A549 (cell line): ENCODE results near the gene VWA5B1. TPM values are rescaled to one million over a fixed set of nuclear protein-coding genes. Genes with fewer than 3 reads are reported as not detected.

Experiments
- ATAC-seq, 2 experiments: fragments of 200-7000 bp in 1 of 2; fragments of >200 bp in 1 of 2; cut with Nextera tagmentation in 1 of 2; cut with Tn5 transposase in 1 of 2; 3 replicates each; pipeline versions ENCODE4 v1.8.0 to v1.9.1; 2018 to 2020; ENCODE audit warnings: mild to moderate bottlenecking in 1 of 2, moderate library complexity in 1 of 2
- CTCF ChIA-PET: fragments of 300-600 bp; sonication (Branson Sonifier 250); formaldehyde crosslinking; extraction: SDS; loops from one replicate; lab custom pipeline; 2021; ENCODE audit warnings: antibody characterized with exemption, inconsistent platforms; lab: Yijun Ruan, JAX
- POLR2A ChIA-PET: fragments of 350-600 bp; formaldehyde crosslinking; extraction: SDS; loops from one replicate; lab custom pipeline; 2021; ENCODE audit warnings: antibody characterized with exemption, inconsistent platforms; lab: Yijun Ruan, JAX
- DNase-seq, 2 experiments: peaks; one replicate each; pipeline versions ENCODE4 v3.0.0 to v3.0.0-alpha.2; 2011 to 2016; ENCODE audit warnings: low read depth in 1 of 2, low spot score in 1 of 2
- FAIRE-seq: peaks from 2 replicates; lab custom pipeline; 2011; peaks lifted over from hg19 to GRCh38; lab: Jason Lieb, UNC
- H3K27ac ChIP-seq, 2 experiments: fragments of >200 bp; sonication (Bioruptor Twin); formaldehyde crosslinking; 3 replicates each; pipeline ENCODE4 v1.5.1; 2016 to 2017
- H3K4me1 ChIP-seq: fragments of >200 bp; sonication (Bioruptor Twin); formaldehyde crosslinking; 3 replicates; pipeline ENCODE4 v1.6.1; 2016
- H3K4me2 ChIP-seq: fragments of >200 bp; sonication (Bioruptor Twin); formaldehyde crosslinking; 3 replicates; pipeline ENCODE4 v1.6.1; 2016
- H3K4me3 ChIP-seq: fragments of >200 bp; sonication (Bioruptor Twin); formaldehyde crosslinking; 3 replicates; pipeline ENCODE4 v1.5.1; 2016
- H3K9me3 ChIP-seq: fragments of >200 bp; sonication (Bioruptor Twin); formaldehyde crosslinking; 3 replicates; pipeline ENCODE4 v1.6.1; 2016
- BHLHE40 ChIP-seq: IDR thresholded peaks from 2 replicates; pipeline ENCODE4 v1.6.1; 2012; ENCODE audit warnings: low read depth, low read length, inconsistent platforms
- E2F6 ChIP-seq: IDR thresholded peaks from 2 replicates; pipeline ENCODE4 v1.6.1; 2012; ENCODE audit warnings: low read depth, borderline replicate concordance
- EP300 ChIP-seq, 2 experiments: fragments of >200 bp; sonication (Bioruptor Twin); formaldehyde crosslinking; IDR thresholded peaks; 2 replicates in 1 of 2; 3 replicates in 1 of 2; pipeline ENCODE4 v1.6.1; 2016 to 2017
- ESRRA ChIP-seq: fragments of 150-350 bp; IDR thresholded peaks from 2 replicates; pipeline ENCODE4 v1.6.1; 2014; ENCODE audit warnings: mild to moderate bottlenecking, low read length, borderline replicate concordance
- HDAC2 ChIP-seq: fragments of 200-600 bp; sonication (generic); IDR thresholded peaks from 2 replicates; pipeline ENCODE4 v1.6.1; 2016
- HEYL ChIP-seq: fragments of 250-450 bp; sonication (Bioruptor Pico); IDR thresholded peaks from 2 replicates; pipeline ENCODE4 v1.8.0; 2021; ENCODE audit warnings: mild to moderate bottlenecking, moderate library complexity
- HMGXB4 ChIP-seq: fragments of 250-450 bp; sonication (Bioruptor Pico); IDR thresholded peaks from 2 replicates; pipeline ENCODE4 v1.5.0; 2021; ENCODE audit warnings: mild to moderate bottlenecking, moderate library complexity, borderline replicate concordance
- HOXB5 ChIP-seq: fragments of 250-450 bp; sonication (Bioruptor Pico); IDR thresholded peaks from 2 replicates; pipeline ENCODE4 v1.5.0; 2020; ENCODE audit warnings: mild to moderate bottlenecking, moderate library complexity
- JUN ChIP-seq, 2 experiments: fragments of >200 bp; sonication (Bioruptor Twin); formaldehyde crosslinking; IDR thresholded peaks; 2 replicates in 1 of 2; 3 replicates in 1 of 2; pipeline ENCODE4 v1.6.1; 2016 to 2017
- MYC ChIP-seq: IDR thresholded peaks from 2 replicates; pipeline ENCODE4 v1.6.1; 2012; ENCODE audit warnings: mild to moderate bottlenecking, inconsistent platforms, low read length, improper control_type of control experiment, borderline replicate concordance
- RCOR1 ChIP-seq: fragments of 150-350 bp; IDR thresholded peaks from 2 replicates; pipeline ENCODE4 v1.6.1; 2014; ENCODE audit warnings: antibody characterized with exemption, low read length, low read depth
- TP53 ChIP-seq: fragments of 250-450 bp; sonication (Bioruptor Pico); IDR thresholded peaks from 2 replicates; pipeline ENCODE4 v1.5.0; 2021; ENCODE audit warnings: mild to moderate bottlenecking, moderate library complexity
- WGBS: methylation state at CpG from one replicate; pipeline ENCODE4 v1.1.6; 2017; ENCODE audit errors: missing lambda C conversion rate; 5-methylcytosine and 5-hydroxymethylcytosine counted together
- polyA minus RNA-seq: library from RNA; depleted of rRNA, polyadenylated mRNA; stranded (reverse); fragments of >200 nt; gene quantifications from 2 replicates; pipeline ENCODE4 v1.2.3, GENCODE V29; 2011; rRNA and poly(A)+ RNA removed
- polyA plus RNA-seq, 4 experiments: library from polyadenylated mRNA; depleted of rRNA in 3 of 4; stranded (reverse); fragments of >200 nt; fragmentation: RNase III in 1 of 4; extraction: RNeasy Plus Mini Kit Qiagen cat#74134 plus additional on column Dnase treatment in 1 of 4; gene quantifications; 2 replicates in 3 of 4; 3 replicates in 1 of 4; pipeline ENCODE4 v1.2.3, GENCODE V29; 2011 to 2017
- TF ChIP-seq, protein P1 (sequence below): fragments of >200 bp; sonication (Bioruptor Twin); formaldehyde crosslinking; IDR thresholded peaks from 3 replicates; pipeline ENCODE4 v1.6.1; 2016

VWA5B1 gene, protein sequence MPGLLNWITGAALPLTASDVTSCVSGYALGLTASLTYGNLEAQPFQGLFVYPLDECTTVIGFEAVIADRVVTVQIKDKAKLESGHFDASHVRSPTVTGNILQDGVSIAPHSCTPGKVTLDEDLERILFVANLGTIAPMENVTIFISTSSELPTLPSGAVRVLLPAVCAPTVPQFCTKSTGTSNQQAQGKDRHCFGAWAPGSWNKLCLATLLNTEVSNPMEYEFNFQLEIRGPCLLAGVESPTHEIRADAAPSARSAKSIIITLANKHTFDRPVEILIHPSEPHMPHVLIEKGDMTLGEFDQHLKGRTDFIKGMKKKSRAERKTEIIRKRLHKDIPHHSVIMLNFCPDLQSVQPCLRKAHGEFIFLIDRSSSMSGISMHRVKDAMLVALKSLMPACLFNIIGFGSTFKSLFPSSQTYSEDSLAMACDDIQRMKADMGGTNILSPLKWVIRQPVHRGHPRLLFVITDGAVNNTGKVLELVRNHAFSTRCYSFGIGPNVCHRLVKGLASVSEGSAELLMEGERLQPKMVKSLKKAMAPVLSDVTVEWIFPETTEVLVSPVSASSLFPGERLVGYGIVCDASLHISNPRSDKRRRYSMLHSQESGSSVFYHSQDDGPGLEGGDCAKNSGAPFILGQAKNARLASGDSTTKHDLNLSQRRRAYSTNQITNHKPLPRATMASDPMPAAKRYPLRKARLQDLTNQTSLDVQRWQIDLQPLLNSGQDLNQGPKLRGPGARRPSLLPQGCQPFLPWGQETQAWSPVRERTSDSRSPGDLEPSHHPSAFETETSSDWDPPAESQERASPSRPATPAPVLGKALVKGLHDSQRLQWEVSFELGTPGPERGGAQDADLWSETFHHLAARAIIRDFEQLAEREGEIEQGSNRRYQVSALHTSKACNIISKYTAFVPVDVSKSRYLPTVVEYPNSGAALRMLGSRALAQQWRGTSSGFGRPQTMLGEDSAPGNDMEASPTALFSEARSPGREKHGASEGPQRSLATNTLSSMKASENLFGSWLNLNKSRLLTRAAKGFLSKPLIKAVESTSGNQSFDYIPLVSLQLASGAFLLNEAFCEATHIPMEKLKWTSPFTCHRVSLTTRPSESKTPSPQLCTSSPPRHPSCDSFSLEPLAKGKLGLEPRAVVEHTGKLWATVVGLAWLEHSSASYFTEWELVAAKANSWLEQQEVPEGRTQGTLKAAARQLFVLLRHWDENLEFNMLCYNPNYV
- polyA plus RNA-seq (2011; rRNA removed) (not detected in 2 replicates), polyA plus RNA-seq (2017; fragmentation: RNase III; extraction: RNeasy Plus Mini Kit Qiagen cat#74134 plus additional on column Dnase treatment) (not detected in 3 replicates), polyA minus RNA-seq (not detected in 2 replicates)
- not detected in 2 replicates for polyA plus RNA-seq (2012; cell fraction: cytosol; rRNA removed)
- not detected in 2 replicates for polyA plus RNA-seq (2012; cell fraction: nucleus; rRNA removed)

GRCh38 chr1:20290624-20291597 lies at the start of gene VWA5B1:
Gene VWA5B1 (plus strand): TSS chr1:20290875. CDS start chr1:20310602, 19,727 bp downstream.
- no peak for TF ChIP-seq RCOR1
- TF ChIP-seq, all 56 proteins: peak for 0
- FAIRE-seq (no peak), DNase-seq (no peak), ATAC-seq (no peak; a peak in 1 of 6 replicates)
- Histone ChIP-seq H3K4me3 (no peak within 1 kb of the TSS), H3K4me2 (no peak within 1 kb of the TSS), H3K4me1 (no peaks in the 10 kb centered on the region), H3K27ac (no peak within 1 kb of the TSS), H3K9me3 (no peaks in the 10 kb centered on the region)
- ChIA-PET POLR2A (no interaction called here), CTCF (no interaction called here)
- WGBS: 59% methylated on average over 9 of the region's 16 CpGs

- H3K4me1 ChIP-seq: no peaks in the 10 kb centered on the region
- DNase-seq (no peak), ATAC-seq (no peak), FAIRE-seq (no peak)
- ChIA-PET CTCF (interaction anchor here (1.1 kb wide), 1 partner anchor 10 kb away, joined by 3 read pairs; no protein-coding TSS in a partner anchor), POLR2A (no interaction called here)
- H3K9me3 ChIP-seq: no peaks in the 10 kb centered on the region
- H3K27ac ChIP-seq: no peak overlapping the region
- no peak for TF ChIP-seq BHLHE40
- no peak for TF ChIP-seq HDAC2
- no peak for TF ChIP-seq HEYL (CRISPR knock-in tag)
- TF ChIP-seq HOXB5: no peak
- TF ChIP-seq MYC: no peak
- no peak for TF ChIP-seq E2F6
- TF ChIP-seq TP53: no peak
- TF ChIP-seq JUN (IDR thresholded peaks at IDR 0.05): no peak
- TF ChIP-seq HMGXB4 (CRISPR knock-in tag): no peak
- no peak for TF ChIP-seq EP300 (IDR thresholded peaks at IDR 0.05)
- TF ChIP-seq, protein P1, sequence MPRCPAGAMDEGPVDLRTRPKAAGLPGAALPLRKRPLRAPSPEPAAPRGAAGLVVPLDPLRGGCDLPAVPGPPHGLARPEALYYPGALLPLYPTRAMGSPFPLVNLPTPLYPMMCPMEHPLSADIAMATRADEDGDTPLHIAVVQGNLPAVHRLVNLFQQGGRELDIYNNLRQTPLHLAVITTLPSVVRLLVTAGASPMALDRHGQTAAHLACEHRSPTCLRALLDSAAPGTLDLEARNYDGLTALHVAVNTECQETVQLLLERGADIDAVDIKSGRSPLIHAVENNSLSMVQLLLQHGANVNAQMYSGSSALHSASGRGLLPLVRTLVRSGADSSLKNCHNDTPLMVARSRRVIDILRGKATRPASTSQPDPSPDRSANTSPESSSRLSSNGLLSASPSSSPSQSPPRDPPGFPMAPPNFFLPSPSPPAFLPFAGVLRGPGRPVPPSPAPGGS: no peak
- no peak for TF ChIP-seq ESRRA
- H3K4me3 ChIP-seq: no peak overlapping the region
- no peak overlapping the region for H3K4me2 ChIP-seq
- WGBS: 85% methylated on average over 26 of the region's 37 CpGs
These were observed 47.7 kb upstream of the VWA5B1 start for GRCh38 chr1:20242890-20243479.
